ENCODE results near the gene CFAP74.

Gene CFAP74

GRCh38 chr1:2019571-2020309, 16.2 kb upstream of the CFAP74 start:
- Histone ChIP-seq H3K36me3 (no peaks in the 10 kb centered on the region), H3K27me3 (ENCODE audit: insufficient read depth, low read depth, severe bottlenecking) (peaks cover 36% of the 10 kb centered on the region), H3K27ac (no peak overlapping the region), H3K4me3 (ENCODE audit: low read depth, low read length) (peak overlapping the region; percentile 25), H3K9me3 (ENCODE audit: severe bottlenecking) (no peaks in the 10 kb centered on the region)
- DNase-seq = no peak
- TF ChIP-seq, protein P1, sequence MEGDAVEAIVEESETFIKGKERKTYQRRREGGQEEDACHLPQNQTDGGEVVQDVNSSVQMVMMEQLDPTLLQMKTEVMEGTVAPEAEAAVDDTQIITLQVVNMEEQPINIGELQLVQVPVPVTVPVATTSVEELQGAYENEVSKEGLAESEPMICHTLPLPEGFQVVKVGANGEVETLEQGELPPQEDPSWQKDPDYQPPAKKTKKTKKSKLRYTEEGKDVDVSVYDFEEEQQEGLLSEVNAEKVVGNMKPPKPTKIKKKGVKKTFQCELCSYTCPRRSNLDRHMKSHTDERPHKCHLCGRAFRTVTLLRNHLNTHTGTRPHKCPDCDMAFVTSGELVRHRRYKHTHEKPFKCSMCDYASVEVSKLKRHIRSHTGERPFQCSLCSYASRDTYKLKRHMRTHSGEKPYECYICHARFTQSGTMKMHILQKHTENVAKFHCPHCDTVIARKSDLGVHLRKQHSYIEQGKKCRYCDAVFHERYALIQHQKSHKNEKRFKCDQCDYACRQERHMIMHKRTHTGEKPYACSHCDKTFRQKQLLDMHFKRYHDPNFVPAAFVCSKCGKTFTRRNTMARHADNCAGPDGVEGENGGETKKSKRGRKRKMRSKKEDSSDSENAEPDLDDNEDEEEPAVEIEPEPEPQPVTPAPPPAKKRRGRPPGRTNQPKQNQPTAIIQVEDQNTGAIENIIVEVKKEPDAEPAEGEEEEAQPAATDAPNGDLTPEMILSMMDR (IDR thresholded peaks at IDR 0.05; ENCODE audit: low read depth, low read length) = no peak

GRCh38 chr1:2019172-2019543, 15.6 kb upstream of the CFAP74 start, which contains the start of gene GABRD:
GABRD (plus strand) TSS chr1:2019345; CDS start chr1:2019424, 79 bp downstream.
- peak; percentile 24 for DNase-seq
- no peaks in the 10 kb centered on the region for H3K9me3 ChIP-seq (ENCODE audit: severe bottlenecking)
- peaks cover 36% of the 10 kb centered on the region for H3K27me3 ChIP-seq (ENCODE audit: insufficient read depth, low read depth, severe bottlenecking)
- H3K27ac ChIP-seq = no peak within 1 kb of the TSS
- H3K36me3 ChIP-seq = no peaks in the 10 kb centered on the region
- peak within 1 kb of the TSS; percentile 25 for H3K4me3 ChIP-seq (ENCODE audit: low read depth, low read length)
- TF ChIP-seq, protein P1 (IDR thresholded peaks at IDR 0.05; ENCODE audit: low read depth, low read length) = no peak

DNA sequence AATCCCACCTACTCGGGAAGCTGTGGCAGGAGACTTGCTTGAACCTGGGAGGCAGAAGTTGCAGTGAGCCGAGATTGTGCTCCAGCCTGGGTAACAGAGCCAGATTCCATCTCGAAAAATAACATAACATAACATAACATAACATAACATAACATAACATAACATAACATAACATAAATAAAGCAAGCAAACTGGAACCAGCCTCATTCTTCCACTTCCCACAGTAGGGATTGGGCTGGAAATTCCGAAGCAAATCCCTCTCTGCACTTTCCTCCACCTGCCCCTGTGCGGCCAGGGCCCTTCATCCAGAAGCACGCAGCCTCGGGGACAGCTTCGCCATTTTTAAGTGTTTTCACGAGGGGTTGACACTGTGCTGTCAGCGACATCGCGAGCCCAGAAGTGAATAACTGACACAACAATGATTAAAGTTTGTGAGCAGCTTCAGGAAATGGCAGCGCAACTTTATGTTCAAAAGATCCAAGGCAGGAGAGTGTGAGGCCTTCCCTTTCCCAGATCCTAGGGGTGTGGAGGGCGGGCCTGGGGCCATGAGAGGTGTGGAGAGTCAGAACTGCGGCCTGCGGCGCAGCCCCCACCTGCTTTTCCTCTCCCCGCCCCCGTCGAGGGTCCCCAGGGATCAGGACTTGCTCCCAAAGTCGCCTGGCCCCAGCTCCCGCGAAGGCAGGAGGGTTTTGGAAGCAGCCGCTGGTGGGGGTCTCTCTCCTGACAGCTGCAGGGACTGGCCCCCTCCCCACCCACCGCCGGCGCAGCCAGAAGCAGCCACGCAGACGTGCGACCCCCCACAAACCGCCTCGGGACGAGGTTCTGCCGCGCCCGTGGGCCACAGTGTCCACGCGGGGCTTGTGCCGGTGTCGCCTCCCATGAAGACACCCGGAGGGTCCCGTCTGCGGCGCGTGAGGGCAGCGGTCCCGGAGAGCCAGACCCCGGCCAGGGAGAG, 14.9 kb upstream of the CFAP74 start:
- TF ChIP-seq, protein P1 (IDR thresholded peaks at IDR 0.05; ENCODE audit: low read depth, low read length) = no peak
- H3K4me3 ChIP-seq (ENCODE audit: low read depth, low read length) = no peak overlapping the region; the same call in 1 of the 2 replicates
- no peaks in the 10 kb centered on the region for H3K36me3 ChIP-seq
- H3K27ac ChIP-seq = no peak overlapping the region
- peaks cover 36% of the 10 kb centered on the region for H3K27me3 ChIP-seq (ENCODE audit: insufficient read depth, low read depth, severe bottlenecking)
- H3K9me3 ChIP-seq (ENCODE audit: severe bottlenecking) = no peaks in the 10 kb centered on the region
- no peak for DNase-seq

DNA sequence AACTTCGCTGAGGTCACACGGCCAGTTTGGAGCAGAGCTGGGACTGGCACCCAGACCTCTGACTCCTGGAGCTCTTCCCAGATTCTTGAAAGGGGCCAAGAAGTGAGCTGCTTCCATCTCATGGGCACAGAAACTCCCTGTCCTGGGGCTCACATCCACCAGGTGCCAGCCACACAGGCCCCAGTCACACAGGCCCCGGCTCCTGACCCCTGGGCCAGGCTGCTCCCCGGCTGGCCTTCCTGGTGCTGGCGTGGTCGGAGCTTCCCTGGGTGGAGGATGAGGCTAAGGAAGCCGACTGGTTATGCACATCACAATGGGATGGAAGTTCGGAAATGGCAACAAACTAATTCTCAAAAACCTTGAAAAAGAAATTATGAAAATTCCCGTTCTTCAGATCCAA, 12.5 kb upstream of the CFAP74 start:
- no peak overlapping the region for H3K4me3 ChIP-seq (ENCODE audit: low read depth, low read length)
- TF ChIP-seq, protein P1 (IDR thresholded peaks at IDR 0.05; ENCODE audit: low read depth, low read length) = no peak
- no peaks in the 10 kb centered on the region for H3K9me3 ChIP-seq (ENCODE audit: severe bottlenecking)
- no peaks in the 10 kb centered on the region for H3K36me3 ChIP-seq
- H3K27ac ChIP-seq = no peak overlapping the region
- no peak for DNase-seq
- H3K27me3 ChIP-seq (ENCODE audit: insufficient read depth, low read depth, severe bottlenecking) = peaks cover 36% of the 10 kb centered on the region

- Histone ChIP-seq H3K27me3 (ENCODE audit: insufficient read depth, low read depth, severe bottlenecking) (peaks cover 28% of the 10 kb centered on the region), H3K36me3 (no peaks in the 10 kb centered on the region), H3K4me3 (ENCODE audit: low read depth, low read length) (no peak overlapping the region), H3K27ac (no peak overlapping the region), H3K9me3 (ENCODE audit: severe bottlenecking) (no peaks in the 10 kb centered on the region)
- TF ChIP-seq, protein P1 (IDR thresholded peaks at IDR 0.05; ENCODE audit: low read depth, low read length) = no peak
- DNase-seq = no peak
Measured at GRCh38 chr1:2014741-2015735, 11.5 kb upstream of the CFAP74 start.
